Natural killer cell (primary cell): ENCODE results near the gene SMTNL1. TPM values are rescaled to one million over a fixed set of nuclear protein-coding genes. Genes with fewer than 3 reads are reported as not detected.

Source experiments
- ATAC-seq, 3 donors: fragments of 150-1000 bp in 2 of 3; fragments of 200-7000 bp in 1 of 3; cut with Tn5 transposase; 1 replicate in 1 of 3; 2 replicates in 2 of 3; pipeline ENCODE4 v1.10.0; 2021; ENCODE audit warnings: mild to moderate bottlenecking in 2 of 3, moderate library complexity in 2 of 3
- DNase-seq, 2 donors: peaks; one replicate each; pipeline versions ENCODE4 v3.0.0 to v3.0.0-alpha.2; 2013 to 2021; ENCODE audit warnings: mixed read lengths in 1 of 2
- H3K27ac ChIP-seq: one replicate; pipeline ENCODE4 v1.5.1; 2013; ENCODE audit warnings: mild to moderate bottlenecking, low read length
- H3K27me3 ChIP-seq: one replicate; pipeline ENCODE4 v1.6.1; 2013; ENCODE audit warnings: low read length; ENCODE audit not compliant: control insufficient read depth, insufficient read depth
- H3K36me3 ChIP-seq: one replicate; pipeline ENCODE4 v1.6.1; 2013; ENCODE audit warnings: low read length; ENCODE audit not compliant: control insufficient read depth, insufficient read depth
- H3K4me1 ChIP-seq: one replicate; pipeline ENCODE4 v1.6.1; 2013; ENCODE audit warnings: low read length; ENCODE audit not compliant: control insufficient read depth, insufficient read depth
- H3K4me3 ChIP-seq: one replicate; pipeline ENCODE4 v1.5.1; 2013; ENCODE audit warnings: low read length
- H3K9me3 ChIP-seq: one replicate; pipeline ENCODE4 v1.6.1; 2013; ENCODE audit warnings: low read length; ENCODE audit not compliant: control insufficient read depth, insufficient read depth
- H3K27ac Mint-ChIP-seq, 2 donors: one replicate each; pipeline ENCODE4 v1.8.0; 2022; ENCODE audit warnings: mild to moderate bottlenecking in 2 of 2, mixed read lengths in 2 of 2, moderate library complexity in 1 of 2
- H3K27me3 Mint-ChIP-seq, 2 donors: one replicate each; pipeline ENCODE4 v1.8.0; 2022; ENCODE audit warnings: low read depth in 2 of 2, mixed read lengths in 2 of 2
- H3K36me3 Mint-ChIP-seq: one replicate; pipeline ENCODE4 v1.8.0; 2022; ENCODE audit warnings: mixed read lengths
- H3K4me1 Mint-ChIP-seq, 2 donors: one replicate each; pipeline ENCODE4 v1.8.0; 2022; ENCODE audit warnings: mixed read lengths in 2 of 2
- H3K4me3 Mint-ChIP-seq: one replicate; pipeline ENCODE4 v1.8.0; 2022; ENCODE audit warnings: mild to moderate bottlenecking, moderate library complexity, mixed read lengths
- H3K9me3 Mint-ChIP-seq, 2 donors: one replicate each; pipeline ENCODE4 v1.8.0; 2022; ENCODE audit warnings: mixed read lengths in 2 of 2
- WGBS: methylation state at CpG from one replicate; pipeline ENCODE4 v1.1.7; 2013; ENCODE audit warnings: missing lambda C conversion rate; ENCODE audit not compliant: insufficient coverage; 5-methylcytosine and 5-hydroxymethylcytosine counted together
- intact Hi-C: fragments of 100-400 bp; cut with micrococcal nuclease; formaldehyde crosslinking; loops from one replicate; pipeline ENCODE4 v1.14.2; 2022
- total RNA-seq, 4 donors: library from RNA; stranded (reverse); fragments of 120-200 nt in 1 of 4; gene quantifications; one replicate each; pipeline versions ENCODE4 v1.2.3 to v1.2.4, GENCODE V29; 2013 to 2022
- TF ChIP-seq, protein P1 (sequence below): fragments of 200-600 bp; IDR thresholded peaks from one replicate; pipeline ENCODE4 v1.8.0; 2022; ENCODE audit warnings: antibody characterized with exemption

The SMTNL1 gene
- total RNA-seq, 3 donors from 2014 or later (not counting 1 experiment from before 2014, with no cell fraction given): not detected

DNA sequence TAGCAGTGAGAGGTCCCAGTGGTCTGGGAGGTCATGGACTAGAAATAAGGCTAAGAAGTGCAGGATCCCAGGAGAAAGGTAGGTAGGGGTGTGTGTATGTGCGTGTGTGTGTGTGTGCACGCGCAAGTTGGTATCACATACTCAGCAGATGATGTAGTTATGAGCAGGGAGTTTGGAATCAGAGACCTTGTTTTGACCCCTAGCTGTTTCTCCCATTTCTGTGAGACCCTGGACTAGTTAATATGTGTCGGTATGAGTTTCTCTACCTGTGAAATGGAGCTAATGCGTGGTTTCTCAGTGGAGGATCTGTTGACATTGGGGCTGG, 61.4 kb downstream of the SMTNL1 start:
- DNase-seq (no peak), ATAC-seq (no peak)
- Histone ChIP-seq H3K27me3 (peaks cover 6% of the 10 kb centered on the region), H3K9me3 (no peaks in the 10 kb centered on the region), H3K27ac (no peak overlapping the region), H3K4me1 (peaks cover 3% of the 10 kb centered on the region), H3K36me3 (no peaks in the 10 kb centered on the region), H3K4me3 (no peak overlapping the region)
- Mint-ChIP-seq H3K36me3 (no peaks in the 10 kb centered on the region), H3K4me1 (peaks cover 0 to 11% of the 10 kb centered on the region in 2 donors), H3K27ac (no peak overlapping the region), H3K27me3 (peaks cover 30 to 41% of the 10 kb centered on the region in 2 donors), H3K4me3 (no peak overlapping the region), H3K9me3 (no peaks in the 10 kb centered on the region)
- 77% methylated on average over 5 of the region's 5 CpGs for WGBS
- intact Hi-C loops: no loop called here
- TF ChIP-seq, protein P1, sequence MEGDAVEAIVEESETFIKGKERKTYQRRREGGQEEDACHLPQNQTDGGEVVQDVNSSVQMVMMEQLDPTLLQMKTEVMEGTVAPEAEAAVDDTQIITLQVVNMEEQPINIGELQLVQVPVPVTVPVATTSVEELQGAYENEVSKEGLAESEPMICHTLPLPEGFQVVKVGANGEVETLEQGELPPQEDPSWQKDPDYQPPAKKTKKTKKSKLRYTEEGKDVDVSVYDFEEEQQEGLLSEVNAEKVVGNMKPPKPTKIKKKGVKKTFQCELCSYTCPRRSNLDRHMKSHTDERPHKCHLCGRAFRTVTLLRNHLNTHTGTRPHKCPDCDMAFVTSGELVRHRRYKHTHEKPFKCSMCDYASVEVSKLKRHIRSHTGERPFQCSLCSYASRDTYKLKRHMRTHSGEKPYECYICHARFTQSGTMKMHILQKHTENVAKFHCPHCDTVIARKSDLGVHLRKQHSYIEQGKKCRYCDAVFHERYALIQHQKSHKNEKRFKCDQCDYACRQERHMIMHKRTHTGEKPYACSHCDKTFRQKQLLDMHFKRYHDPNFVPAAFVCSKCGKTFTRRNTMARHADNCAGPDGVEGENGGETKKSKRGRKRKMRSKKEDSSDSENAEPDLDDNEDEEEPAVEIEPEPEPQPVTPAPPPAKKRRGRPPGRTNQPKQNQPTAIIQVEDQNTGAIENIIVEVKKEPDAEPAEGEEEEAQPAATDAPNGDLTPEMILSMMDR: no peak

DNA sequence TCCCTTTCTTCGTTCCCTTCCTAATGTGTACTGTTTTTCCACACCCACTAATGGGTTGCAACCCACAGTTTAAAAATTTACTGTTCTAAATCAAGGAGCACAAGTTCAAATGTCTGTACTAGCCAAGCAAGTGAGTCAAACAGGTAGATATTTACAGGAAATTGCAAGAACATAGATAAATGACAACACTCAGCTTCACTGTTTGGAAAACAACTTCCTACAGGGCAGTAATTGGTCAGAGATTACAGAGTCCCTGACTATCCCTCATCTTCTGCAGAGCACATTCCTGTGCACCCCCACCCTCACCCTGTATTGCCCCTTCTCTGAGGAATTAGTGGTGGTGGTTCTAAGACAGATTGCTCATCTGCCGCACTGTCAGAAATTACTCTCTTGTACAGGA, 62.0 kb downstream of the SMTNL1 start:
- Histone ChIP-seq H3K9me3 (no peaks in the 10 kb centered on the region), H3K36me3 (no peaks in the 10 kb centered on the region), H3K27ac (no peak overlapping the region), H3K27me3 (peaks cover 6% of the 10 kb centered on the region), H3K4me1 (peaks cover 5% of the 10 kb centered on the region), H3K4me3 (no peak overlapping the region)
- Mint-ChIP-seq H3K4me1 (peaks cover 0 to 11% of the 10 kb centered on the region in 2 donors), H3K9me3 (no peaks in the 10 kb centered on the region), H3K4me3 (no peak overlapping the region), H3K27me3 (peaks cover 24 to 35% of the 10 kb centered on the region in 2 donors), H3K27ac (no peak overlapping the region), H3K36me3 (no peaks in the 10 kb centered on the region)
- no peak for DNase-seq
- no peak for ATAC-seq
- TF ChIP-seq, protein P1: no peak
- WGBS: 88% methylated on average over 2 of the region's 2 CpGs
- intact Hi-C loops: no loop called here

Other genes starting within 250 kb of the SMTNL1 start
- 1 to 10 TPM; 4.3 to 9.3 (median 7.5) TPM for gene TNKS1BP1, start 212.6 kb upstream of the SMTNL1 start, total RNA-seq
- gene SSRP1, start 201.7 kb upstream of the SMTNL1 start, total RNA-seq: 10 to 100 TPM; 45.5 to 50.0 (median 47.1) TPM
- gene P2RX3, start 199.2 kb upstream of the SMTNL1 start, total RNA-seq: not detected
- not detected for gene PRG3, start 156.4 kb upstream of the SMTNL1 start, total RNA-seq
- 1 to 10 TPM in 2 of 3 donors, not detected in 1; 1.2 to 2.4 TPM for gene PRG2, start 146.9 kb upstream of the SMTNL1 start, total RNA-seq
- 10 to 100 TPM; 17.0 to 22.2 (median 20.7) TPM for gene SLC43A3, start 110.5 kb upstream of the SMTNL1 start, total RNA-seq
- gene RTN4RL2, start 77.1 kb upstream of the SMTNL1 start, total RNA-seq: under 1 TPM; 0.38 to 0.61 (median 0.48) TPM
- 10 to 100 TPM; 11.3 to 20.6 (median 13.9) TPM for gene SLC43A1, start 21.9 kb upstream of the SMTNL1 start, total RNA-seq
- 10 to 100 TPM; 15.0 to 18.8 (median 17.1) TPM for gene TIMM10, start 6.8 kb upstream of the SMTNL1 start, total RNA-seq
- gene UBE2L6, start 30.1 kb downstream of the SMTNL1 start, total RNA-seq: 100 to 1,000 TPM in 2 of 3 donors, 10 to 100 TPM in 1; 89.1 to 108 (median 103) TPM
- under 1 TPM in 1 of 3 donors, not detected in 2; 0.50 TPM for gene SERPING1, start 60.1 kb downstream of the SMTNL1 start, total RNA-seq
- 1 to 10 TPM; 1.2 to 1.3 (median 1.2) TPM for gene YPEL4, start 112.3 kb downstream of the SMTNL1 start, total RNA-seq
- gene CLP1, start 120.2 kb downstream of the SMTNL1 start, total RNA-seq: 10 to 100 TPM; 18.5 to 23.1 (median 22.8) TPM
- 10 to 100 TPM; 46.1 to 64.0 (median 55.5) TPM for gene ZDHHC5, start 130.5 kb downstream of the SMTNL1 start, total RNA-seq
- 10 to 100 TPM; 11.0 to 15.1 (median 13.3) TPM for gene MED19, start 174.6 kb downstream of the SMTNL1 start, total RNA-seq
- 10 to 100 TPM; 43.6 to 70.4 (median 45.7) TPM for gene TMX2, start 175.0 kb downstream of the SMTNL1 start, total RNA-seq
- 10 to 100 TPM; 55.3 to 83.3 (median 61.0) TPM for gene SELENOH, start 203.9 kb downstream of the SMTNL1 start, total RNA-seq
- gene BTBD18, start 214.2 kb downstream of the SMTNL1 start, total RNA-seq: not detected
- 10 to 100 TPM; 17.1 to 17.7 (median 17.3) TPM for gene CTNND1, start 224.2 kb downstream of the SMTNL1 start, total RNA-seq